Osteoblast (primary cell): ENCODE measurements around the gene ZNF512. TPM values are rescaled to one million over a fixed set of nuclear protein-coding genes. Genes with fewer than 3 reads are reported as not detected.
"Not testable (repeated sequence)": the region's sequence is repeated elsewhere in the genome, so short reads cannot be mapped to it uniquely, and the experiment has no call there.

ENCODE experiments used
- DNase-seq: peaks from one replicate; pipeline ENCODE4 v3.0.0; 2011; ENCODE audit warnings: low spot score, mixed read lengths; ENCODE audit not compliant: insufficient read length; ENCODE audit errors: missing footprints
- H2AFZ ChIP-seq: 2 replicates; pipeline ENCODE4 v1.6.0; 2011; ENCODE audit warnings: mild to moderate bottlenecking, low read length
- H3K27ac ChIP-seq: 2 replicates; pipeline ENCODE4 v1.5.1; 2011; ENCODE audit warnings: mild to moderate bottlenecking, low read depth, low read length, moderate library complexity
- H3K27me3 ChIP-seq: 2 replicates; pipeline ENCODE4 v1.6.0; 2012; ENCODE audit warnings: mild to moderate bottlenecking, control low read depth, inconsistent platforms, low read length, moderate library complexity; ENCODE audit not compliant: insufficient read depth
- H3K36me3 ChIP-seq: 2 replicates; pipeline ENCODE4 v1.5.1; 2011; ENCODE audit warnings: mild to moderate bottlenecking, low read length, control low read depth, moderate library complexity; ENCODE audit not compliant: insufficient read depth
- H3K4me1 ChIP-seq: 2 replicates; pipeline ENCODE4 v1.5.1; 2011; ENCODE audit warnings: mild to moderate bottlenecking, low read length, control low read depth, moderate library complexity; ENCODE audit not compliant: insufficient read depth
- H3K4me2 ChIP-seq: 2 replicates; pipeline ENCODE4 v1.6.0; 2011; ENCODE audit warnings: mild to moderate bottlenecking, low read length; ENCODE audit not compliant: insufficient read depth
- H3K4me3 ChIP-seq: fragments of 200-600 bp; sonication (generic); 3 replicates; pipeline ENCODE4 v1.5.1; 2012; ENCODE audit warnings: mild to moderate bottlenecking, low read length, inconsistent platforms; ENCODE audit not compliant: insufficient read depth
- H3K79me2 ChIP-seq: 2 replicates; pipeline ENCODE4 v1.6.0; 2012; ENCODE audit warnings: mild to moderate bottlenecking, low read length, control low read depth, inconsistent platforms; ENCODE audit not compliant: insufficient read depth
- H3K9me3 ChIP-seq: 2 replicates; pipeline ENCODE4 v1.5.1; 2011; ENCODE audit warnings: low read depth, low read length, control low read depth
- H4K20me1 ChIP-seq: 2 replicates; pipeline ENCODE4 v1.6.0; 2012; ENCODE audit warnings: mild to moderate bottlenecking, low read length, control low read depth; ENCODE audit not compliant: insufficient read depth
- total RNA-seq: library from RNA; depleted of rRNA; stranded (reverse); fragments of >200 nt; gene quantifications from 2 replicates; pipeline ENCODE4 v1.2.3, GENCODE V29; 2012
- TF ChIP-seq, protein P1 (sequence below): IDR thresholded peaks from 2 replicates; pipeline ENCODE4 v1.5.1; 2011; ENCODE audit warnings: mild to moderate bottlenecking, low read depth, low read length, moderate library complexity; ENCODE audit errors: extremely low read depth

The ZNF512 gene
- total RNA-seq = 21.4 and 21.8 TPM in 2 replicates

GRCh38 chr2:27582695-27583389 is at the start of gene ZNF512:
TSS of gene ZNF512 (plus strand) at chr2:27583042. CDS start at chr2:27583113, 71 bp downstream.
- peak within 1 kb of the TSS; percentile 96 for H2AFZ ChIP-seq
- H3K36me3 ChIP-seq = no peaks in the 10 kb centered on the region
- no peaks in the 10 kb centered on the region for H3K9me3 ChIP-seq
- DNase-seq = peak; percentile 93
- H3K4me3 ChIP-seq = peak within 1 kb of the TSS; percentile 80
- H4K20me1 ChIP-seq = peaks cover 23% of the 10 kb centered on the region
- no peaks in the 10 kb centered on the region for H3K27me3 ChIP-seq
- H3K79me2 ChIP-seq = peaks cover 48% of the 10 kb centered on the region
- H3K4me2 ChIP-seq = peak within 1 kb of the TSS; percentile 86
- H3K27ac ChIP-seq = peak within 1 kb of the TSS; percentile 66
- peaks cover 23% of the 10 kb centered on the region for H3K4me1 ChIP-seq
- TF ChIP-seq, protein P1, sequence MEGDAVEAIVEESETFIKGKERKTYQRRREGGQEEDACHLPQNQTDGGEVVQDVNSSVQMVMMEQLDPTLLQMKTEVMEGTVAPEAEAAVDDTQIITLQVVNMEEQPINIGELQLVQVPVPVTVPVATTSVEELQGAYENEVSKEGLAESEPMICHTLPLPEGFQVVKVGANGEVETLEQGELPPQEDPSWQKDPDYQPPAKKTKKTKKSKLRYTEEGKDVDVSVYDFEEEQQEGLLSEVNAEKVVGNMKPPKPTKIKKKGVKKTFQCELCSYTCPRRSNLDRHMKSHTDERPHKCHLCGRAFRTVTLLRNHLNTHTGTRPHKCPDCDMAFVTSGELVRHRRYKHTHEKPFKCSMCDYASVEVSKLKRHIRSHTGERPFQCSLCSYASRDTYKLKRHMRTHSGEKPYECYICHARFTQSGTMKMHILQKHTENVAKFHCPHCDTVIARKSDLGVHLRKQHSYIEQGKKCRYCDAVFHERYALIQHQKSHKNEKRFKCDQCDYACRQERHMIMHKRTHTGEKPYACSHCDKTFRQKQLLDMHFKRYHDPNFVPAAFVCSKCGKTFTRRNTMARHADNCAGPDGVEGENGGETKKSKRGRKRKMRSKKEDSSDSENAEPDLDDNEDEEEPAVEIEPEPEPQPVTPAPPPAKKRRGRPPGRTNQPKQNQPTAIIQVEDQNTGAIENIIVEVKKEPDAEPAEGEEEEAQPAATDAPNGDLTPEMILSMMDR = no peak

GRCh38 chr2:27537287-27537686 is 45.6 kb upstream of the ZNF512 start:
- TF ChIP-seq, protein P1 = no peak
- DNase-seq = no peak
- peaks cover 3% of the 10 kb centered on the region for H3K27me3 ChIP-seq
- no peak overlapping the region for H3K4me3 ChIP-seq
- H3K36me3 ChIP-seq = no peaks in the 10 kb centered on the region
- no peaks in the 10 kb centered on the region for H3K4me1 ChIP-seq
- no peak overlapping the region for H3K4me2 ChIP-seq
- no peak overlapping the region for H2AFZ ChIP-seq
- no peaks in the 10 kb centered on the region for H3K9me3 ChIP-seq
- no peaks in the 10 kb centered on the region for H4K20me1 ChIP-seq
- no peak overlapping the region for H3K27ac ChIP-seq
- no peaks in the 10 kb centered on the region for H3K79me2 ChIP-seq

DNA sequence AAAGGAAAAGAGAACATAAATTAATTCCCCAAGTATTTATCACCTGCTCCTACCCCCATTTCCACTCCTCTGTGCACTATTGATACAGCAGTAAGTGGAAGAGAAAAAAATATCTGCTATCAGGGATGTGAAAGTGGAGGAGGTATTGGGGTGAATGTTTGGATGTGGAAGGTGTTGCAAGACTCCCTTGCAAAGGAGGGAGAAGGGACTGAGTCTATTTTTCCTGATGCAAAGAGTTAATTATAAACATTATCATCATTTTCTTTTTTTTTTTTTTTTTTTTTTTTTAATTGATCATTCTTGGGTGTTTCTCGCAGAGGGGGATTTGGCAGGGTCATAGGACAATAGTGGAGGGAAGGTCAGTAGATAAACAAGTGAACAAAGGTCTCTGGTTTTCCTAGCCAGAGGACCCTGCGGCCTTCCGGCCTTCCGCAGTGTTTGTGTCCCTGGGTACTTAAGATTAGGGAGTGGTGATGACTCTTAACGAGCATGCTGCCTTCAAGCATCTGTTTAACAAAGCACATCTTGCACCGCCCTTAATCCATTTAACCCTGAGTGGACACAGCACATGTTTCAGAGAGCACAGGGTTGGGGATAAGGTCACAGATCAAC is 43.9 kb upstream of the ZNF512 start:
- H3K27me3 ChIP-seq, H4K20me1 ChIP-seq, DNase-seq, H3K27ac ChIP-seq, H3K4me2 ChIP-seq, H3K36me3 ChIP-seq, H3K4me1 ChIP-seq, H2AFZ ChIP-seq, H3K79me2 ChIP-seq, H3K9me3 ChIP-seq, H3K4me3 ChIP-seq: not testable (repeated sequence)

- not testable (repeated sequence) for H3K4me3 ChIP-seq, H3K4me2 ChIP-seq, H3K9me3 ChIP-seq, DNase-seq, H3K27me3 ChIP-seq, H3K79me2 ChIP-seq, H3K36me3 ChIP-seq, H3K4me1 ChIP-seq, H4K20me1 ChIP-seq, H3K27ac ChIP-seq, H2AFZ ChIP-seq
Observed at GRCh38 chr2:27539649-27540048, 43.2 kb upstream of the ZNF512 start.

GRCh38 chr2:27544143-27544821 is 38.6 kb upstream of the ZNF512 start:
- H3K27ac ChIP-seq = no peak overlapping the region
- H3K4me1 ChIP-seq = no peaks in the 10 kb centered on the region
- DNase-seq = no peak
- no peaks in the 10 kb centered on the region for H4K20me1 ChIP-seq
- no peaks in the 10 kb centered on the region for H3K27me3 ChIP-seq
- H2AFZ ChIP-seq = no peak overlapping the region
- TF ChIP-seq, protein P1 = no peak
- no peaks in the 10 kb centered on the region for H3K36me3 ChIP-seq
- no peaks in the 10 kb centered on the region for H3K9me3 ChIP-seq
- H3K79me2 ChIP-seq = no peaks in the 10 kb centered on the region
- no peak overlapping the region for H3K4me2 ChIP-seq
- no peak overlapping the region for H3K4me3 ChIP-seq
